ENCODE data around the gene MFSD1. TPM values are rescaled to one million over a fixed set of nuclear protein-coding genes. Genes with fewer than 3 reads are reported as not detected.

MFSD1 gene
- total RNA-seq, 1 donor from 2014 or later, result 55.0 TPM

GRCh38 chr3:158875700-158876099 is 73.8 kb downstream of the MFSD1 start:
- DNase-seq (ENCODE audit: extremely low spot score, unreplicated experiment), result no peak
- Mint-ChIP-seq H3K27me3 (ENCODE audit: unreplicated experiment) (peaks cover 15% of the 10 kb centered on the region), H3K4me1 (ENCODE audit: unreplicated experiment) (no peaks in the 10 kb centered on the region), H3K9me3 (ENCODE audit: unreplicated experiment) (no peaks in the 10 kb centered on the region), H3K4me3 (ENCODE audit: unreplicated experiment) (no peak overlapping the region), H3K36me3 (ENCODE audit: unreplicated experiment) (no peaks in the 10 kb centered on the region), H3K27ac (ENCODE audit: unreplicated experiment) (no peak overlapping the region)
- TF ChIP-seq CTCF (IDR thresholded peaks at IDR 0.05), result no peak

Other genes with a start within 250 kb of the MFSD1 start
- 10.6 and 11.8 TPM in 2 replicates for gene MLF1, start 230.9 kb upstream of the MFSD1 start, total RNA-seq
- 38.0 and 44.2 TPM in 2 replicates for gene GFM1, start 157.5 kb upstream of the MFSD1 start, total RNA-seq
- 4.0 and 7.3 TPM in 2 replicates for gene LXN, start 129.4 kb upstream of the MFSD1 start, total RNA-seq
- 2.4 and 2.8 TPM in 2 replicates for gene RARRES1, start 69.6 kb upstream of the MFSD1 start, total RNA-seq